ENCODE measurements around the gene RGPD6.
"Not testable (repeated sequence)": the region's sequence is repeated elsewhere in the genome, so short reads cannot be mapped to it uniquely, and the experiment has no call there.

- TF ChIP-seq POLR2AphosphoS5 (IDR thresholded peaks at IDR 0.05; ENCODE audit: borderline replicate concordance, low read depth, low read length); EZH2 (IDR thresholded peaks at IDR 0.05); FOXP2 (optimal IDR thresholded peaks at IDR 0.05; ENCODE audit: control extremely low read depth, extremely low read length, insufficient read depth): not testable (repeated sequence)
Measured at GRCh38 chr2:110499755-110500377, 77.2 kb downstream of the RGPD6 start.
